Measurements from ENCODE around the gene NKAIN4.

NKAIN4 gene

DNA sequence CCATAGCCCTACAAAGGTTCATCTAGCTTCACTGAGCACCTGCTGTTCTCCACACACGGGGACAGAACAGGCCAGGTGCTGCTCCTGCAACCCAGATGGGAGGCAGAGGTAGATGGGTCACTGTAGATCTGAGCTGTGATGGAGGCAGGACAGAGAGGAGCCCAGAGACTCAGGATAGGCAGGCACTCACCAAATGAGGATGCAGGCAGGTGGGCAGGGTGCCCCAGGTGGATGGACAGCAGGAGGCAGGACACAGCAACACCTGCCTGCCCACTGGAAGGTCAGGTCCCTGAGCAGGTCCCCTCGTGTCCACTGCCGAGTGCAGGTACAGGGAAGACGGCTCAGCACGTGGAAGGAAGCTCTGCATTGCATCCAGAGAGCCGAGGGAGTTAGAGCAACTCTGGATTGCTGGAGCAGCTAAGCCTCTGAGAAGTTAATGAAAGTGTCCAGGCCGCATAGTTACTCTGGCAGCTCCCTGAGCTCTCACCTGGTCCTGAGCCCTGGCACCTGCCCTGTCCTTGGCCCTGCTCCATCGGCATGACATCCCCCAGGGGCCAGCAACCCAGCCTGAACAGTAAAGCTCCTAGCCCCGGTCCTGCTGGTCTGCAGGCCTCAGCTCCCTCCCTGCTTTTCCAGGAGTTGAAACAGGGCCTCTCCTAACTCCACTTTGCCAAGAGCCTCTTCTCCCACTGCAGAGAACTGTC, 33.4 kb downstream of the NKAIN4 start:
- DNase-seq (ENCODE audit: low read depth in 2 of 2, low spot score in 1 of 2) = no peak

DNA sequence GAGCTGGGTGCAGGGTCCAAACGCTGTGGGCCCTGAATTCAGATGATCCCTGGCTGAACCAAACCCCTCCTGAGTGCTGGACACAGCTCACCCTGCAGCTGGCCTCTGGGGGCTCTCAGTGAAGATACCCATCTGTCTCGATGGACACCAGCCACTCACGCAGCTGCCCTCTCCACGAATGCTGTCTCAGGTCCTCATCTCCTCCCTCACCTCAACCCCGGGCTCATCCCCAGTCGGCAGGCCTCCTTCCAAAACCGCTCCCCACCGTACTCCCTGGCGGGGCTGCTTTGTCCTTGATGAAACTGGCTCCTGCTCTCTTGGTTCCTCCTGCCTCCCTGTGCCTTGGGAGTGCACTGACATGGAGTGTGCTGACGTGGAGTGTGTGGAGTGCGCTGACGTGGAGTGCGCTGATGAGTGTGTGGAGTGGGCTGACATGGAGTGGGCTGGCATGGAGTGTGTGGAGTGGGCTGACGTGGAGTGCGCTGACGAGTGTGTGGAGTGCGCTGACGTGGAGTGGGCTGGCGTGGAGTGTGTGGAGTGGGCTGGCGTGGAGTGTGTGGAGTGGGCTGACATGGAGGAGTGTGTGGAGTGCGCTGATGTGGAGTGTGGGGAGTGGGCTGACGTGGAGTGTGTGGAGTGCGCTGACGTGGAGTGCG, 34.3 kb downstream of the NKAIN4 start:
- no peak for DNase-seq (ENCODE audit: low read depth in 2 of 2, low spot score in 1 of 2)

DNA sequence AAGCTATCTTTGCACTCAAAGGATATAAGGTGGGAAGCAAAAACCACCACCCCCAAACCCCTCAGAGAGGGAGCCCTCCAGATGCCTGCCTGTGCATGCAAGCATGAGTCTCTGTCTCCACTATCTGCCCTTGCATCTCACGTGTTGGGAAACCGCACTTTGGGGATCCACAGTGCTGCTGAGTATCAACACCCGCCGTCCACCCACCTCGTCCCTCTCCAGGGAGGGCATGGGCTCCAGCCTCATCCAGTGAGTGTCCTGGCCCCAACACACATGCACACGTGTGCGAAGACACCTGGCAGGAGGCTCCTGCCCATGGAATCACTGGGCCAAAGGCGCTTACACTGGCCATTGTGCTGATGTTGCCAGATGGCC, 34.8 kb downstream of the NKAIN4 start:
- no peak for DNase-seq (ENCODE audit: low read depth in 2 of 2, low spot score in 1 of 2)

DNA sequence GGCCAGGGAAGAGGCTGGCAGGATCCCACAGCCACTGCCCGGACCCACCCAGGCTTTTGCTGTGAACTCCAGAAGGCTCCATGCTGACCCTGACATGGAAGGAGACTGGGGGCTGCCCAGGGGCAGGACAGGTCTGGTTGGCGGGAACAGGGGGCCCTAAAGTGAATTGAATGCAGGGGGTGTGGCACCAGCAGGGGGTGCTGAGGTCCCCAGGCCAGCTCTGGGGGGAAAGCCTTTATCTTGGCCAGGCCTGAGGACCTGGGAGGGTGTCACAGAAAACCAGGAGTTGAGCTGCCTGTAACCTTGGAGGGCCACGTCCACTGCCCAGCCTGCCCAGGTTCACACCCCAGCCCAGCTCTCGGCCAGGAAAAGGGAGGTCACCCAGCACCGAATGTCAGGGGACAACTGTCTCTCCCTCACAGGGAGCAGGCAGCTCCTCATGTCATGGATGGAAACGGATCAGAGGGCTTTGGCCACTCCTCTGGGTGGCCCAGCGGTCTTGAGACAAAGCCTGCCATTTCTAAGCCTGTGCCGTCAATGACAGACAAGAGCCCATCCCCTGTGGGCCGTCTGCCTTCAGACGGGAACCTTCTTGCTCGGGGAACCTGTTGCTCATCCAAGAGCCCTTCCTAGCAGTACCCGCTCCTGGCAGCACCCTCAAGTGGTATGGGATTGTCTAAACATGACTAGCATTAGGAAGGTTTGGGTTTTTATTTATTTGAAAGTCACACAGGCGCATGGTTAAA, 35.4 kb downstream of the NKAIN4 start:
- DNase-seq (ENCODE audit: low read depth in 2 of 2, low spot score in 1 of 2) = no peak

DNA sequence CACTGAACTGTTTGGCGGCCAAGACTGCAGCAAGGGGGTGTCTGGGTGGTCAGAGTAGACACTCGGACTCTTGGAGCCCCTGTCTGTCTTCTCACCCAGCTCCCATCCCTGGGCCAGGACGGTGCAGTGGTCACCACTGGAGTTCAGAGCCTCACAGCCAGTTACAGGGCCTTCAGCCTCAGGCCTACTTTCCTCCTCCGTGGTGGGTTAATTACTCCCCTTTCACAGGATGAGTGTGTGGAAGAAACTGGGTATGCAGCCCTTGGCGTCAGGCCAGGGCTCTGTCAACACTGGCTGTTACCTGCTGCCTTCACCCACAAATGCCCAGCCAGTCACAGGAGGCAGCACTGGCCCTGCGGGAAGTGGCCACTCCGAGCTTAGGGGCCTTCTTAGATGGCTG, 36.6 kb downstream of the NKAIN4 start:
- DNase-seq (ENCODE audit: low read depth in 2 of 2, low spot score in 1 of 2) = no peak

DNA sequence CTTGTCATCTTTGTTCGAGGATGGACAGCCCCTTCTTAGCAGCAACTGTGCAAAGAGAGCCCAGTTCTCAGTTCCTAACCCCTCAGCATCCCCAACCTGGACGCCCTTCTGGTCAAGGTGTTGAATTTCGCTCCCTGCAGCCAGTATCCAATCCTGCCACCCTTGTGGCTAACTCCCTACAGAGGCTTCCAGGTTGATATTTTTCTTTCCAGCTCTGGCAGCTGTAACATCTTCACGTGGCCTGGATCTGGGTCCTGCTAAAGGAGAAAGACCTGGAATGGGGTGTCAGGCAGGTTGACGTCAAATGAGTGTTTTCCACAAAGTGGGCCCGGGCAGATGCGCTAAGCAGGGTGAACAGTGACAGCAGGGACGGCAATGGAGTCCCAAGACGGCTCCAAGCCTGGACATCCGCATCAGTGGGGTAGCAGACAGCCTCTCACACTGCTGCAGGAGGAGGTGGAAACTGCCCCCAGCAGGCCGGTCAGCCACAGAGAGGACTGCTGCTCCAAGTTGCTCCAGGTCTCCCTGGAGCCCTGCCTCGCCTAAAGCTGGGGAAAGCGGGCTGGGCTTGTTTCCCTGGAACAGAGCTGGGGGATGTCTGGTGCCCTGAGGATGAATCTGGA, 37.3 kb downstream of the NKAIN4 start:
- DNase-seq (ENCODE audit: low read depth in 2 of 2, low spot score in 1 of 2) = no peak

DNA sequence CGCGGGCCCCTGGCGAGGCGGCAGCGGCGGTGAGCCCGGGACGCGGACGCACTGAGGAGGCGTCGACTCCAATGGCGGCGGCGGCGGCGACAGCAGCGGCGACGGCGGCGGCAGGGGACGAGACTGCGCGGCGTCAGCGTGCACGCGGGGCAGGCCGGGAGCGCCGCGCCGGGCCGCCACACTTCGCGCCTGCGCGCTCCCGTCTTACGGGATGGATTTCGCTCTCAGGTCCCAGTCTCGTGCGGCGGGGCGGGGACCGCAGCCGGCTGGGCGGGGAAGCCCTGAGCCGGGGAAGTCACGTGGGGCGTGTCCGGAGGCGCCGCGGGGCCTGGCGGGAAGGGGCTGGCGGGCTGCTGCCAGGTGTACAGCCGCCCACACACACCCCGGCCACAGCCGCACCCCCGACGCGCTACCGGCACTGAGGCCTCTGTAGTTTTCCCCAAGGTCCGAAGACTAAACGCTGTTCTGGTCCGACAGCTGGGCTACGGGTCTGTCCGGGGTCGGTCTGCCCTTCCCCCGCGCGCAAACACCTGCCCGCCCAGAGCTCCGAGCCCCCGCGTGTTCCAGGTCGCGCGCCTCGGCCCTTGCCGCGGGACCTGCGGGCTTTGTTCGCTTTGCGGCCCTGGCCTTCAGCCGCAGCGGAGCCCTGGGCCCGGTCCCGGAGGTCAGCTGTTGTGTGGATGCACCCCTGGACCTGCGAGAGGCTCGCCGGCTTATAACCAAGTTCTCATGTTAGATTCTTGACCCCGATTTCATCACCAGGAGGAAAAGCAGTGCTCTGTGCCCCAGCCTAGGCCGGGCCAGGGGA, 38.0 kb downstream of the NKAIN4 start, which contains the start of gene YTHDF1:
YTHDF1 (minus strand) TSS at position 91 of the 808 bp plus-strand sequence. CDS start 239 bp downstream, outside the sequence.
- peak; percentile 84 to 92 for DNase-seq (ENCODE audit: low read depth in 2 of 2, low spot score in 1 of 2)

DNA sequence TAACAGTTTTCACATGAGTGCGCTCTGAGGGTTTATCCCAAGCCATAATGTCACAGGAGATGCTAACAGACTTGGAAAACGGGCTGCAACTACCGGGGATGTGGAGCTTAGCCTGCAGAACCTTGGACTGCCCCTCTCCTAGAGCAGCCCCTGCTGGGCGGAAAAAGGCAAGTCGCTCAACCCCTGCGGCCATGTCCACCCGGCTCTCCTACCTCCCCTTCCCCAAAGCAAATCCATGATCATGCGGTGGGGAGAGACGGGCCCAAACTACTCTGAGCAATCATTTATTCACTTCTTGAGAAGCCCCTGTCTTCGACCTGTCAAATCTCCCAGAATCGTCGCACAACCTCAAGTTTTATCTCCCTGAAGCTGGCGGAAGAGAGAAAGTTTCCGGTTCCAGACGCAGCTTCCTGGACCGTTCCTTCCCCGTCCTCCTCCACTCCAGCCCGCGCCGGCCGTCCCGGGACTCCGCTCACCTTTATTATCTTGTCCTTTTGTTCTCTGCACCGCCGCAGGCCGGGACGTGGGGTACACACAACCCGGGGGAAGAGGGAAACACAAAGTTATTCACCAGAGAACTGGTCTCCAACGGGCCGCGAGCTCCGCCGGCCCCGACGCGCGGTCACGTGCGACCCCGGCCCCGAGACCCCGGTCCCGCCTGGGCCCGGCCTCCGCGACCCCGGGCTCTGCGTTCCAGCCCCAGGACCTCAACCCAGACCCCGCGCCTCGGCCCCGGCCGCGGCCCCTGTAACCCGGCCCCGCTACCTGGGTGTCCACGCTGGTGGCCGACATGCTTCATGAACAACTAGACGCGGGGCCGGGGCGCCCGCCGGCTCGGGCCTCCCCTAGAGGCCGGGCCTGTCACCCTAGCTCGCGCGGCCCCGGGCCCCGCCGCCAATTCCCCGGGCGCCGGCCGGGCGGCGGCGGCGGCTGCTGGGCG, 38.9 kb downstream of the NKAIN4 start:
- DNase-seq (ENCODE audit: low read depth in 2 of 2, low spot score in 1 of 2) = no peak

DNA sequence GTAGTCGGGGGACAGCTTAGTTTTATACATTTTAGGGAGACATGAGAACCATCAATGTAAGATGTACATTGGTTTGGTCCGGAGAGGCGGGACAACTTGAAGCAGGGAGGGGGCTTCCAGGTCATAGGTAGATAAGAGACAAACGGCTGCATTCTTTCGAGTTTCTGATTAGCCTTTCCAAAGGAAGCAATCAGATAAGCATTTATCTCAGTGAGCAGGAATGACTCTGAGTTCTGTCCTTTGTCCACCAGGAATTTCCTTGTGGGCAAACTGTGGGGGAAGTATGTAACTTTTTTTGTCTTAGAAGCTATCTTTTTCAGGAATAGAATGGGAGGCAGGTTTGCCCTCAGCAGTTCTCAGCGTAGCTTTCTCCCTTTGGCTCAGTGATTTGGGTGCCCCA, 39.7 kb downstream of the NKAIN4 start:
- DNase-seq (ENCODE audit: low read depth in 2 of 2, low spot score in 1 of 2) = no peak

DNA sequence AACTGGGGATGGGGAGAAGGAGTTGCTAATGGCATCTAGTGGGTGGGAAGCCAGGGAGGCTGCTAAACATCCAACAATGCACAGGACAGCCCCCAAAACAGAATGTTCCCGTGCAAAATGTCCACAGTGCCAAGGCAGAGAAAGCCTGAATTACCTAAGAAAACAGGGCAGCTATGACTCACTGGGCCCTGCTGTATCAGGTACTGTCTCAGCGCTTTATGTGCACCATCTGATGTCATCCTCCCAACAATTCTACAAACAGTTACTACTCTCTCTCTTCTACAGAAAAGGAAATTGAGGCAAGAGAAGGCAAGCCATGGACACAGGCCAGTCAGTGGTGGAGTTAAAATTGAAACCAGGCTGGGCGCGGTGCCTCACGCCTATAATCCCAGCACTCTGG, 41.5 kb downstream of the NKAIN4 start:
- DNase-seq (ENCODE audit: low read depth in 2 of 2, low spot score in 1 of 2) = no peak

DNA sequence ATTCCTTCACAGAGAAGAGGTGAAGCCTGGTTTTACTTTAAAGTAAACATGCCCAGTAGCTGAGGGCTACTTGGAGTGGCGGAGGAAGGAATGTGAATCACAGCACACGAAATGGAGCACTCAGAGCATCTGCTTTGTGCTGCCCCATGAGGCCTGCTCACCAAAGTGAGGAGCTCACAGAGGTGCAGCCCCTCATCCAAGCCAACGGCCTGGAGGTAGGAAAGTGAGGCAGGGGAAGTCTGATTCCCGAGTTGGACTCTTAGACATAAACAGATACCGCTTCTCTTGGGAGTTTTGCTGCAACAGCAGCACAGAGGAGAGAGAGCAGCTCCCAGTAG, 41.9 kb downstream of the NKAIN4 start:
- DNase-seq (ENCODE audit: low read depth in 2 of 2, low spot score in 1 of 2) = no peak

DNA sequence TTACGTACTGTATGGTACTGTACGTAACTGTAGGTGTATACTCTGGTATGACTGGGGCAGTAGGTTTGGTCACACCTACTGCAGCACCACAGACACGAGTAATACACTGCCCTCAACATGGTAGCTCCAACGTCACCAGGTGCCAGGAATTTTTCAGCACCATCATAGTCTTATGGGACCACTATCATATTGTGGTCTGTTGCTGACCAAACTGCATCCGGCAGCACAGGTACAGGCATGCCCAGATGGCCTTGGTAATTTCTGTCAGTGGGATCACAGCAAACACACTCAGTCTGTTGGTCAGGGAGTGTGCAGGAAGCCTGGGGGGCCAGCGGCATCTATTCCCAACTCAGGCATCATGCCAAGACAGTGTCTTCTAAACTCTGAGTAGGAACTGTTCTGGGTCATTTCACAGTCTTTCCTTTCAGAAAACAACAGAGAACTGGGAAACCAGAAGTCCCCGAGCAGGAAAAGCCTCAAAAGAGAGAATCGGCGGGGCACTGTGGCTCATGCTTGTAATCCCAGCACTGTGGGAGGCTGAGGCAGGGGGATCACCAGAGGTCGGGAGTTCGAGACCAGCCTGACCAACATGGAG, 44.2 kb downstream of the NKAIN4 start:
- no peak for DNase-seq (ENCODE audit: low read depth in 2 of 2, low spot score in 1 of 2)

DNA sequence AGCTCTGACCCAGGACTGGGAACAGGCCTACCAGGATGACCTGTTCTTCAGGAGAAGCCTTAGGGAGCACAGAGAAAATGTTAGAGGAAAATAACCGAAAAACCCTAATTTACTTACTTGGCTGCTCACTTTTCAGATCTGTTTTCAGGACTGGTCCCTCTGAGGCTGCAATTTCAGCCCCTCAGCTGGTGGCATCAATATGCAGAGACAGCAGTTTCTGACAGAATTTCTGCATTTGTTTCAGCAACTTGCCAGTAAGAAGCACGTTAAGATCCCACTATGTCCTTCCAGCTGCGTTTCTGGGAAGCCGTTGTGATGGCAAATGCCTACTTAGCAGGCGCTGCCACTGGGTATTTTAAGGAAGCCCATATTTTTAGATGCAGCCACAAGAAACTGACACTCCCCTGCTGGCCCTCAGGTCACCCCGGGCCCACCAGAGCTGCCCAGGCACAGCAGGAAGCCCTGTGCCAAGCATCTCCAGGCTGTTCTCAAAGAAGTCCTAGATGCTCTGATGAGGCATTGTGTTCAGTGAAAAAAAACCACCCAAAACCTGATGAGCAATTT, 45.8 kb downstream of the NKAIN4 start:
- no peak for DNase-seq (ENCODE audit: low read depth in 2 of 2, low spot score in 1 of 2)

DNA sequence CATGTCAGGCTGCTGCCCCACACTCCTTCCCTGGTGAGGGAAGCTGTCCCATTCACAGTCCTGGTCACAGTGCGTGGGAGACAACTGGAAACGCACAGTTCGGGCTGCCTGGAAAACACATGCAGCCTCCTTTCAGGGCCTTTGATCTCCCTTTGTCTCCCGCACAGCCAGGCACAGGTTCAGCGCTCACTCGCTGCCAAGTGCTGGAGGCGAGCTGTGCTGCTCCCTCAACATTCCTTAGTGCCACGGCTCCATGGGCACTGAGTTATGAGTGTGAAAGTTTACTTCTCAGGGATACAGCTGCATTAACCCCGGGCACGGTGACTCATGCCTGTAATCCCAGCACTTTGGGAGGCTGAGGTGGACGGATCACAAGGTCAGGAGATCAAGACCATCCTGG, 47.4 kb downstream of the NKAIN4 start:
- DNase-seq (ENCODE audit: low read depth in 2 of 2, low spot score in 1 of 2) = no peak

DNA sequence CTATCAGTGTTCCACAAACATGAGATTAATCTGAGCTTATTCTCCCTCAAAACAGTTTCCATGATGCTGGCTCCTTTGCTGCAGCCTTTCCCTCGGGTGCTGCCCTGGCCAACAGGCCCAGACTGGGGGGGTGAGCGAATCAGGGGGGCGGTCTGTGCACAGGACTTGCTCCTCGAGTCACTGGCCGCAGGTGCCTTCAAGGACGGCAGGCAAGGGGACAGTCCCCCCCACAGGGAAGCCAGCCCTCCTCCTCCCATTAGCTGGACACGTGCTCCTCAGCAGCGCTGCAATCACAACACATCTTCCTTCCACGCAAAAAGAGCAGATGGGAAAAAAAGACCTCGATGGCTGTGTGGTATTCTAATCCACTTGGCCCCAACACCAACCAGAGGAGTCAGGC, 48.4 kb downstream of the NKAIN4 start:
- DNase-seq (ENCODE audit: low read depth in 2 of 2, low spot score in 1 of 2) = no peak

DNA sequence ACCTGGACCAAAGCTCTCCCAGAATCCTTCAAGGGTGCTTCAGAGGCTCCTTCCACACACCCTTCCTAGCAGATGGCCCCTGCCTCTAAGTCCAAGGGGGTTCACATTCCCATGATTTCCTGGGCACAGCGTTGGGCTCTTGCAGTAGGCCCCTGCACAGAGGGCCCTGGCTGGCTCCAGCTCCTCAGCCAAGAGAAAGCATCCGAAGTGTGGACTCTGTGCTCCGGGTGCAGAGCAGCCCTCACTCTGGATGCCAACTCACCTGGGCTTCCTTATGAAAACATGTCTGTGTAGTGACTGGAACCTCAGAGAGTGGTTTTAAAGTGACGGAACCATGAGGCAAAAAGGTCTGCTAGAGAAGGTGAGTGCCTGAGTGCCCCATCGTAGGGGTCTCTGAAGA, 49.9 kb downstream of the NKAIN4 start:
- no peak for DNase-seq (ENCODE audit: low read depth in 2 of 2, low spot score in 1 of 2)

DNA sequence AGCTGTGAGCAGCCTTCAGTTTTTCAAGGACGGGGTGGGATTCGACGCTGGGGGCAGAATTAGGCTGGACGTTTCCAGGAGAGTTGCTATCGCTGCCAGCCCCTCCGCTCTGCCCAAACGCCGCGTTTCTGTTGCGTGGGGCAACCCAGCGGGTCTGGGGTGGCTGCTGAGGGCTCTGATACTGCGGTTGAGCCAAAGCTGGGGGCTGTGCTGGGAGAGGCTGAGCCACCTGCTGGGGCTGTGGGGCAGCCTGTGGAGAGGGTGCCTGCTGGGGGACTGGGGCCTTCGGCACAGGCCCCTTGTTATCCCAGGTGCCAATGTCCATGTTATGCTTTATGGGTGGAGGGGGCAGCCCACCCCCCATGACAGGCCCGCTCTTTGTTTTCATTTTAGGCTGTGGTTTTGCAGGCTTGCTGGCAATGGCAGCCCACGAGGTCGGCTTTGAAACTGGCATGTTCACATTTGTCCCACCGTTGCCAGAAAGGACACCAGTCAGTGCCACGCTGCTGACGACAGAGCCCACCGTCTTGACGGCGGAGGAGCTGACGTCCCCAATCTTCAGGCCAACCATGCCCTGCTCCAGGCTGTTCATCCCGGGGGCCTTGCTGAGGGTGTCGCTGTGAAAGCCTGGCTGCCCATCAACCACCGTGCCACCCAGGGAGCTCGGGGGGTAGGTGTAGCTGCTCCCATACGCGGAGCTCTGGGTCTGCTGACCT, 51.3 kb downstream of the NKAIN4 start:
- DNase-seq (ENCODE audit: low read depth in 2 of 2, low spot score in 1 of 2) = no peak

DNA sequence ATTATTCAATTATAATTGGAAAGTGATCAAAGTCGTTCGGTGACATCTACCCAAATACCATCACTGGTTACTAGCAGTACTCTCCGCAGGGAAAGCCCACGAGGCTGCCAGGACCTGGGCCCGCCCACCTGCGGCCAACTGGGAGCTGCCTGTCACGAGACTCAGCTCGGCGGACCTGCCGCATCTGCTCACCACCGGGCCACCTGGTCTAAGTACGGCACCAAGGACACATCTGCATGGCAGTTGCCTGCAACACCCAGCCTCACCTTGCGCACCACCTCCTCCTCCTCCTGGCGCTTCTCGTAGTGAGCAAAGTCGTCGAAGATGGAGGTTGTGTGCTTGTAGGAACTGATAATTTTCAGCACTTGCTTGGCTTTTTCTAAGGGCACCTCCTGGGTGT, 52.2 kb downstream of the NKAIN4 start:
- DNase-seq (ENCODE audit: low read depth in 2 of 2, low spot score in 1 of 2) = no peak

DNA sequence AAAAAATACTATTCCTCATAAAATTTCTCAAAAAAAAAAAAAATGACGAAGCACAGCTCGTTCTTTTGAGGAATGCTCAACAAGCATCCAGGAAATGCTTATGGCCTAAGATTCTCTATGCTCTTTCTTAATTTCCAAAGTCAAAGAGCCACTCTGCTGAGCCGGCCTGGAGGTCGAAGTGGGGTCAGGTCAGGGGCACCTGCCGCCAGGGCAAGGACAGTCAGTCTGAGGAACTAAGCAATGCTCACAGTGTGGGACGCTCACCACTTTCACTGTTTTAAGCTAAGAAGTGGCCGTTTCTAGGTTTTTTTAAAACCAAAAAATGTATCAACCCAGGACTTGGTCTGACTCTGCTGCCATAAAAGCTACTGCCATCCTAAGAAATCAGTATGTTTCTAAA, 55.7 kb downstream of the NKAIN4 start:
- no peak for DNase-seq (ENCODE audit: low read depth in 2 of 2, low spot score in 1 of 2)

Data from stimulated activated CD8-positive, alpha-beta memory T cell treated with anti-CD3 and anti-CD28 coated beads, Interleukin-4, amount 100 ng/mL, for 4 hours (primary cell).